T-helper 1 cell treated with Interleukin-12 subunit alpha and Interleukin-12 subunit beta and Interleukin-4 antibody, amounts not matched to agents 30 μg/mL and 1 μg/mL, for 36 hours (primary cell): ENCODE measurements around the gene SLC16A5.
A peak's percentile ranks its signal among the peaks of the same experiment; 100 is the strongest.
"Not testable (repeated sequence)": the region's sequence is repeated elsewhere in the genome, so short reads cannot be mapped to it uniquely, and the experiment has no call there.

ENCODE experiments used
- H3K27ac Mint-ChIP-seq: one replicate; pipeline ENCODE4 v1.8.0; 2021; ENCODE audit warnings: mild to moderate bottlenecking, mixed read lengths
- H3K27me3 Mint-ChIP-seq: one replicate; pipeline ENCODE4 v1.8.0; 2021; ENCODE audit warnings: low read depth, mixed read lengths
- H3K36me3 Mint-ChIP-seq: one replicate; pipeline ENCODE4 v1.8.0; 2021; ENCODE audit warnings: low read depth, mixed read lengths
- H3K4me1 Mint-ChIP-seq: one replicate; pipeline ENCODE4 v1.8.0; 2021; ENCODE audit warnings: low read depth, mixed read lengths
- H3K4me3 Mint-ChIP-seq: one replicate; pipeline ENCODE4 v1.8.0; 2021; ENCODE audit warnings: mild to moderate bottlenecking, moderate library complexity, mixed read lengths
- H3K9me3 Mint-ChIP-seq: one replicate; pipeline ENCODE4 v1.8.0; 2021; ENCODE audit warnings: mixed read lengths

The SLC16A5 gene

DNA sequence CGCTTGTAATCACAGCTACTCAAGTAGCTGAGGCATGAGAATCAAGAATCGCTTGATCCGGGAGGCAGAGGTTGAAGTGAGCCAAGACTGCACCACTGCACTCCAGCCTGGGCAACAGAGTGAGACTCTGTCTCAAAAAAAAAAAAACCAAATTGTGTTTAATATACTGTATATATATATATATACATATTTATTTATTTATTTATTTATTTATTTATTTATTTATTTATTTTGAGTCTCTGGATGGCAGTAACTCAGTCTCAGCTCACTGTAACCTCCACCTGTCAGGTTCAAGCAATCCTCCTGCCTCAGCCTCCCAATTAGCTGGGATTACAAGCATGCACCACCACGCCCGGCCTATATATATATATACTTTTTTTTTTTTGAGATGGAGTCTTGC lies 14.8 kb upstream of the SLC16A5 start:
- not testable (repeated sequence) for H3K27ac Mint-ChIP-seq, H3K4me3 Mint-ChIP-seq, H3K36me3 Mint-ChIP-seq, H3K4me1 Mint-ChIP-seq, H3K27me3 Mint-ChIP-seq, H3K9me3 Mint-ChIP-seq

DNA sequence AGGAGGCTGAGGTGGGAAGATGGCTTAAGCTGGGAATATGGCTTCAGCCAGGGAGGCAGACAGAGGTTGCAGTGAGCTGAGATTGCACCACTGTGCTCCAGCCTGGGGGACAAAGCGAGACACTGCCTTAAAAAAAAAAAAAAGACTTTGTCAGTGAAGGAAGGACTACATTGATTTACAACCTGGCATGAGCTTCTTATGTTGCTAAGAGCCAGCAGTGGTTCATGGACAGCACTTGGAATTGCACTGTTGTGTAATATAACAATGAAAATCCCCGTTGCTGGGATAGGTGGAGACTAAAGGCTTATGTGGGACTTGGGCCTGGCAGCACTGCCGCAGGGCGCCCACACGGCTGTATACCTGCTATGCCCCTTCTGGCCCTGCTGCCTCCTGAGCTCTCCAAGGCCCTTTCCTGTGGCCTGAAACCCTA lies 14.1 kb upstream of the SLC16A5 start:
- no peaks in the 10 kb centered on the region for H3K36me3 Mint-ChIP-seq
- no peak overlapping the region for H3K27ac Mint-ChIP-seq
- H3K27me3 Mint-ChIP-seq, result no peaks in the 10 kb centered on the region
- no peak overlapping the region for H3K4me3 Mint-ChIP-seq
- no peaks in the 10 kb centered on the region for H3K9me3 Mint-ChIP-seq
- peaks cover 7% of the 10 kb centered on the region for H3K4me1 Mint-ChIP-seq

DNA sequence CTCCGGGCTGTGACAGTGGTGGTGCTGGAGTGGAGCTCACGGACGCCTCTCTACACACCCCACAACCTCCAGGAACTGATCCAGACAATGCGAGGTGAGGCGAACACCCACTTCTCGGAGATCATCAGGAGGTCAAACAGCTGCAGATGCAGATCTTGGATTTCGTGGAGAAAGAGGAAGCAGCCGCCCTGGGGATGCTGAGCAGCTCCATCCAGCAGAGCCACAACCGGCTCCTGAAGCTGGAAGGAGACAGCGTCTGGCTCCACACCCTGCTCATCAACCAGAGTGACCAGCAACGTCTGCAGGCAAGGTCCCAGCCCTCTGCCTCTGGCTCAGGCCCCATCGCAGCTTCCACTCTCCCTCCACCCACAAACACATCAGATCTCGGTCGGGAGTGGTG lies 13.2 kb upstream of the SLC16A5 start:
- Mint-ChIP-seq H3K27me3 (no peaks in the 10 kb centered on the region), H3K36me3 (no peaks in the 10 kb centered on the region), H3K9me3 (no peaks in the 10 kb centered on the region), H3K4me3 (no peak overlapping the region), H3K27ac (no peak overlapping the region), H3K4me1 (peaks cover 9% of the 10 kb centered on the region)

DNA sequence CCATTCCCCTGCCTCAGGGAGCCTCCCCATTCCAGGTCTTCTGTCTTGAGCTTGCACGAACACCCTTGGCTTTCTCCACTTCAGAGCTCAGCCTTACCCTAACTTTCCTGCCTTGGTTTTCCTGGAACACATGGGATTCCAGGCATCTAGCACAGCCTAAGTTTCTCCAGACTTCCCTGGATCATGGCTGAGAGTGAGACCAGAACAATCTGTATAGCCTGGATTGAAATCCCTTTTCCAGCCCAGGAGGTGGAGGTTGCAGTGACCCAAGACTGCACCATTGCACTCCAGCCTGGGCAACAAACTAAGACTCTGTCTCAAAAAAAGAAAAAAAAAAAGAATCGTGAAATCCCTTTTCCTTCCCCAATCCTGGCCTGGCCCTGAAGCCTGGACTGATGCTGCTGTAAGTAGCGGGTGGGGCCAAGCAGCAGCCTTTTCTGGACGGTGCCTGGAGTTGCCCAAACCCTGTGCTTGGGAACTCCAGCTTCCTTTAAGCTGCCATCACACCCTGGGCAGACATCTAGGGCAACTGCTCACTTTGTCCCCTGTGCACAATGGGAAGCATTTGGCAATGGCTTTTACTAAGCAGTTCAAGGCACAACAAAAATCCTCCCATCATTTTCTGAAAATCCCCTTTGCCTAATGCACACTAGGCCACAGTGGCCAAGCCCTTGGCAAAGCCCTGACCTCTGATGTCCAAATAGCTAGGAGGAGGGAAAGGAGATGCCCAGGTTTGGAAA lies 12.0 kb upstream of the SLC16A5 start:
- Mint-ChIP-seq H3K27ac (no peak overlapping the region), H3K4me3 (no peak overlapping the region), H3K4me1 (peaks cover 7% of the 10 kb centered on the region), H3K36me3 (no peaks in the 10 kb centered on the region), H3K27me3 (no peaks in the 10 kb centered on the region), H3K9me3 (no peaks in the 10 kb centered on the region)

DNA sequence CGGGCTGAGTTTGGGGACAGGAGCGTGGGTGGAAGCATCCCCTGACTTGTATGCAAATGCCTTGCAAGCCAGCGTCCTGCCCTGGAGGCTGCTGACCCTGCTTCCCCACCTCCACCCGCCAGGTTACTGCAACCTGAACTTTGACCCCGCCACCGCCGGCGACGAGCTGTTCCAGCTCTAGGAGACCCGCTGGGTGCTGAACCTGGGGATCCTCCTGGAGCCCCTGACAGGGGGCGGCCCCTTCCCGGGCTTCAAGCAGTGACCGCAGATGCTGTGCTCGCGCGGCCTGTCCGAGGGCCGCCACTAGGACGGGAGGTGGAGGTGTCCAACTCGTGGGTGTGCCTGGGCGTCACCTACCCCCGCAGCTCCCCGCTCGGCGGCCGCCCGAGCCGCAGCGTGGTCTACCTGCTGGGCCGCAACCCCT lies 10.7 kb upstream of the SLC16A5 start:
- peak overlapping the region; percentile 44 for H3K4me3 Mint-ChIP-seq
- no peaks in the 10 kb centered on the region for H3K36me3 Mint-ChIP-seq
- H3K27ac Mint-ChIP-seq, result no peak overlapping the region
- no peaks in the 10 kb centered on the region for H3K27me3 Mint-ChIP-seq
- H3K4me1 Mint-ChIP-seq, result peaks cover 7% of the 10 kb centered on the region
- H3K9me3 Mint-ChIP-seq, result no peaks in the 10 kb centered on the region

DNA sequence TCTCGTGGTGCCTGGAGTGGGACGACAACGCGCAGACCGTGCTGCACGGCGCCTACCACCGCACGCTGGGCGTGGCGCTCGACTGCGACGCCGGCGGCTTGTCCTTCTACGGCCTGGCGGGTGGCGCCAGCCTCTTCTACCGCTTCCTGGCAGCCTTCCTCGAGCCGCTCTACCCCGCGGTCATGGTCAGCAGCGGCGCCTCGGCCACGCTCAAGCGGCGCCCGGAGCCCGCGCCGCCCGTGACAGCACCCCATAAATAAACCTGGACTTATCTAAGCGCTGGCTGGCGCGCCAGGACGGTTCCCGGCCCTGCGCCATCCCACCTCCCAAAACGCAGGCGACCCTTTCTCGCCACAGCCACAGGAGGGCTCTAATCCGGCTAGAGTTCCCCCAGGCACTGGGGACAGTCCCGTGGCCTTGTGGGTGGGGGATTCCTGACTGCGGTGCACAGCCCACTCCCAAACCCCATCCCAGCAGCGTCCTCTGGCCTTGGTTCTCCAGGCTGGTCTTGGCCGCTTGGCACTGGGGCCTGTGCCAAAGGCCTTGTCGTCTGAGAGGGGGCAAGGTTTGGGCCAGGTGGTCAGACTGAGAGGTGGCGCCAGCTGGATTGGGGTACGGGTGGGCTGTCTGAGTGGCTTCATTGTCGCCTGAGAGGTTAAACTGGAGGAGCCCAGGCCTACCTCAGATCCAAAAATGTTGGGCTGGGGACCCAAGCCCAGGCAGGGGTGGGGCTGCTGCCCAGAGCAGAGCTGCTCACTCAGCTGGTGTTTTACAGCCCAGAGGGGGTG lies 10.1 kb upstream of the SLC16A5 start:
- Mint-ChIP-seq H3K4me3 (peak overlapping the region; percentile 44), H3K9me3 (no peaks in the 10 kb centered on the region), H3K27me3 (no peaks in the 10 kb centered on the region), H3K27ac (no peak overlapping the region), H3K4me1 (peaks cover 7% of the 10 kb centered on the region), H3K36me3 (no peaks in the 10 kb centered on the region)

DNA sequence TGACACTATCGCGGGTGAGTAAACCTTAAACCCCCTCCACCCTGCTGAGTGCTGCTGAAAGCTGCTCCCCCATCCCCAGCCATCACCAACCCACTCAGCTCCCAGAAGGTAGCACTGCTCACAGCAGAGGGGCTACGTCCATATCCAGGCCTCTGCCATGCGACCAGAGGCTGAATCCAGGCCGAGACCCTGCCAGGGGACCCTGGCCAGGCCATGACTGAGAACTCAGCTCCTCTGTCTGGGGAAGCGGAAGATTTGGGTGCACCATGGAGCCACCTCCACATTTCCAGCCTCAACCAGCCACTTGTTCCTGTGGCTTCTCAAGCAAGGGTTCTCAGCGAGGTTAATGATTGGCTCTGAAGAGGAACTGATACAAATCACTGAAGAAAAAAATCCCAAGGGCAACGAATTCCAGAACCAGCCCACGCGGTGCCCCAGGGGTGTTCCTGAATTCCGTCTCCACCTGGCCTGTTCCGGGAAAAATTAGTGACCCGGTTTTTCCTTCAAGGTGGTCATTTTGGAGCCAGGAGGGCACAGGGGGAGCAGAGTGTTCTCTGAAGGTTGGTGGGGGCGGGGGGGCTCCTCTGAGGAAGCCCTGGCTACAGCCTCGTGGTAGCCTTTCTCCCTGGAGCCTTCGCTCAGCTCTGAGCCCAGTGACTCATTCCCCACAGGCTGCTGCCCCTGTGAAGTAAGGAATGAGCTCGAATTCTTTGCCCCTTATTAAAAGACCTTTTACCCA lies 9.3 kb upstream of the SLC16A5 start:
- Mint-ChIP-seq H3K36me3 (no peaks in the 10 kb centered on the region), H3K27ac (peak overlapping the region; percentile 59), H3K9me3 (no peaks in the 10 kb centered on the region), H3K4me3 (no peak overlapping the region), H3K27me3 (no peaks in the 10 kb centered on the region), H3K4me1 (peaks cover 7% of the 10 kb centered on the region)

DNA sequence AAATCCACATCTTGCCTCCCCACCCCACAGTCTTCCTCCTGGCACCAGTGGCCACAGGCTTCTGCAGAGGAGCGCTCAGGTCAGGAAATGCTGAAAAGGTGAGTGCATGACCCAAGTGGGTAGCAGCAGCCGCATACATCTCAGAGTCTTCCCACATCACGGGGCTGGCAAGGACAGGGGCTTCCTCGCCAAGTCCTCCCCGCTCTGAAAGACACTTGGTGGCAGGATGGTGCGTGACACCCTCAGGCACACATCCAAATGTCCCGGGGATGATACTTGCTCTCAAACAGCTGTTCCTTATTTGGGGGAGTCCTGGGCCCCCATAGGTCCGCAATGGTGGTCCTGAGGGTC lies 8.8 kb upstream of the SLC16A5 start:
- Mint-ChIP-seq H3K27me3 (no peaks in the 10 kb centered on the region), H3K4me3 (no peak overlapping the region), H3K36me3 (no peaks in the 10 kb centered on the region), H3K9me3 (no peaks in the 10 kb centered on the region), H3K4me1 (peaks cover 7% of the 10 kb centered on the region), H3K27ac (peak overlapping the region; percentile 59)

DNA sequence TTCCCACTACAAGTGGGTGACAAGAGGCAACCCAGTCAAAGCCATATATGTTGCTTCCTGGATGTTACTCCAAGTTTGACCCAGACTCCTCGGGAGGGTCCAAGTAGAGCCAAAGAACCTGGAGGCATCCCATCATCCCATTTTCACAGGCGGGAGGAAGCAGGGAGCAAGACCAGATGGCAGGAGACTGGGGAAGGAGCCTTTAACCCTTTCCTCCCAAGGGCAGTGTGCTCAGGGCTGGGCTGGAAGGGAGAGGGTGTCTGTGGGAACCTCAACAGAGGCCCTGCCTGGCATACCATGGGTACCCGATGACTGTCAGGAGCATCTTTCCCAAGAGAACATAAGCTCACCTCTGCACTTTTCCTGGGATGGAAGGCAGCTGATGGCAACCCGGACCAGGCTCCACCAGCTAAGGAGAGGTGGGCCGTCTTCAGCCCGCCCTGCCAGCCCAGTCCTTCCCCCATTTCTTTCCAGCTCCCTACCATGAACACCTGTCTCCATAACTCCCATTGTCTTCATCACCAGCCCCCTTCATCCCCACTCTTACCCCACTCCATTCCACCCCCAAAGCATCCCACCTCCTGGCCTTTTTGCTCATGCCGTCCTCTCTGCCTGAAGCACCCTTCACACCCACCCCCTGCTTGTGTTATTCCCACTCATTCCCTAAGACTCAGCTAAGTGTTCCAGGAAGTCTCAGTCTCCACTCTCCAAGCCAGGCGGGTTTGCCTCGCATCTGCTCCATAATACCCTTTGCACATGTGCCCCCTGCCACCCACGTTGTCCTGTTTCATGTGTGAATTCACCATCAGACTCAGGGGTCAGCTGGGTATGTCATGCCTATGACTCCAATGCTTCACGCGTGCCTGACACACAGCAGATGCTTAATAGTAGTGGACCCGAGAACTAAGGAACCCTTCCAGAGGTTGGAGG lies 5.9 kb upstream of the SLC16A5 start:
- no peaks in the 10 kb centered on the region for H3K9me3 Mint-ChIP-seq
- peaks cover 17% of the 10 kb centered on the region for H3K4me1 Mint-ChIP-seq
- no peak overlapping the region for H3K27ac Mint-ChIP-seq
- no peaks in the 10 kb centered on the region for H3K27me3 Mint-ChIP-seq
- H3K36me3 Mint-ChIP-seq, result no peaks in the 10 kb centered on the region
- H3K4me3 Mint-ChIP-seq, result no peak overlapping the region

DNA sequence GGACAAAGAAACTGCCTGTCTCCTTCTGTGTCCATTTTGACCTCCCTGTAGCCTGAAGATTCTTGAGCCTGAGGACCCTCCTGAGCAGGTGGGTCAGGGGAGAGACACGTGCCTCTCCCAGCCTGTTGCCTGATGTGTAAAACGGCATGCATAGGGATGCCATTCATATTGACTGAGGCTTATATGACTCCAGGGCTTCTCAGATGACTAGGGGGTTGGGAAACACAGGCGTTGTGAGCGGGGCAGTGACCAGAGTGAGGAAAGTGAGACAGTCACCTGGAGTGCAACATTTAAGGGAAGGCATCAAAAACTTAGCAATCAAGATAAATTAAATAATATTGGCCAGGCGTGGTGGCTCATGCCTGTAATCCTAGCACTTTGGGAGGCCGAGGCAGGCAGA lies 5.1 kb upstream of the SLC16A5 start:
- Mint-ChIP-seq H3K27me3 (no peaks in the 10 kb centered on the region), H3K4me1 (peaks cover 19% of the 10 kb centered on the region), H3K27ac (no peak overlapping the region), H3K4me3 (no peak overlapping the region), H3K9me3 (no peaks in the 10 kb centered on the region), H3K36me3 (no peaks in the 10 kb centered on the region)

DNA sequence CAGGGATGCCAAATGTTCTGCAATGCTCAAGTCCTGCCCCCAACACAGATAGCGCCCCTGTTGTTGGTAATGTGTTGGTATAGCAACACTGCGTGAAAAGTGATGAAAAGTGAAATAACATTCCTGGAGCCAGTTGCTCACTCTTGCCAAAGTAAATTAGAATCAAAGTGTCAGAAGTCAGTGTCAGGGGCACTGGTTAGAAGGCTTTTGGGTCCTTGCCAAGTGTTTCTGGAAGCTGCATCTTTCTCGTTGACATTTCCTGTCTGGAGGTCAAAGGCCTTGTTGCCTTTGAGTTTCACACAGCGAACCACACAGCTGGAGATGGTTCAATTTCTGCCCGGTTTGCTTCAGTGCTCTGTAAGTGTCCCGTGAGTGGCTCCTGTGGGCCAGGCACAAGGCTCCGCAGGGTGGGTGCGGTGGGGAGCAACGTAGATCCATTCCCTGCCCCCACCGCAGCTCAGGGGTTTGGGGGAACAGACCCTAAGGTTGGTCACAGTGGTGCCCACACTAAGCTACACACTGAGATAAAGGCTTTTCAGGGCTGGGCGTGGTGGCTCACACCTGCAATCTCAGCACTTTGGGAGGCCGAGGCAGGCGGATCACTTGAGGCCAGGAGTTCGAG lies 3.6 kb upstream of the SLC16A5 start:
- no peaks in the 10 kb centered on the region for H3K9me3 Mint-ChIP-seq
- H3K36me3 Mint-ChIP-seq, result no peaks in the 10 kb centered on the region
- H3K4me3 Mint-ChIP-seq, result no peak overlapping the region
- H3K4me1 Mint-ChIP-seq, result peaks cover 19% of the 10 kb centered on the region
- H3K27ac Mint-ChIP-seq, result no peak overlapping the region
- H3K27me3 Mint-ChIP-seq, result no peaks in the 10 kb centered on the region

DNA sequence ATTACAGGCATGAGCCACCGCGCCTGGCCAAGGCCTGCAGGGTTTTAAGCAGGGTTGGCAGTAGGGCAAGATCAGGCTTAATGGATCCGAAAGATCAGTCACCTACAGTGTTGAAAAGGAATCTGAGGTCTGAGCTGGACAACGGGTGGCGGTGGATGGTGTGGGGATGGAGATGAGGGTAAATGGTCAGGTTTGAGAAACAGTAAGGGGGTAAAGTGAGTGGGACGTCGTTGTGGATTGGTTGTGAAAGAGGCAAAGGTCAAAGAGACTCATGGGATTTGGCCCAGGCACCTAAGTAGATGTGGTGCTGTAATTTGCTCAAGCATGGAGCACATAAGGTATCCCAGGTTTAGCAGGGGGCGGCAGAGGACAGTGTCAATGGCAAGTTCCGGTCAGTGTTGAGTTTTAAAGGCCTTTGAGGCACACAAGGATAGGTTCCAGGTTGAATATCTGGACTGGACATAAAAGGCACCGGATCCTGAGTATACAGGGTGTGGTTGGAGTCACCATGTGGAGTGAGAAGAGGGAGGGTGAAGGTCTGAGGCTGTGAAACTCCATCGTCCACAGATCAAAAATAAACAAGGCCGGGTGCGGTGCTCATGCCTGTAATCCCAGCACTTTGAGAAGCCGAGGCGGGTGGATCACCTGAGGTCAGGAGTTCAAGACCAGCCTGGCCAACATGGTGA lies 1.1 kb upstream of the SLC16A5 start:
- no peaks in the 10 kb centered on the region for H3K9me3 Mint-ChIP-seq
- peak overlapping the region; percentile 66 for H3K27ac Mint-ChIP-seq
- peaks cover 28% of the 10 kb centered on the region for H3K4me1 Mint-ChIP-seq
- H3K27me3 Mint-ChIP-seq, result no peaks in the 10 kb centered on the region
- H3K36me3 Mint-ChIP-seq, result no peaks in the 10 kb centered on the region
- H3K4me3 Mint-ChIP-seq, result peak overlapping the region; percentile 45

DNA sequence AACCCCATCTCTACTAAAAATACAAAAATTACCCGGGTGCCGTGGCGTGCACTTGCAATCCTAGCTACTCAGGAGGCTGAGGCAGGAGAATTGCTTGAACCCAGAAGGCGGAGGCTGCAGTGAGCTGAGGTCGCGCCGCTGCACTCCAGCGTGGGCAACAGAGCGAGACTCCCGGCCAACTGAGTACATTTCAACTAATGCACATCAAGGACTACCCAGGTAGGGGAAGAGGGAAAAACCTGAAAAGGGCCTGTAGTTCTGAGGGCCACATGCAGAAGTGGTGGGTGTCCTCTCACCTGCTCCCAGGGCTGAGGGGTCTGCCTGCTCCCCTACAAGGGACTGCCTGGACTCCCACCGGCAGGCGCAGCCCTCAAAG lies 584 bp upstream of the SLC16A5 start:
- Mint-ChIP-seq H3K36me3 (no peaks in the 10 kb centered on the region), H3K9me3 (no peaks in the 10 kb centered on the region), H3K4me1 (peaks cover 31% of the 10 kb centered on the region), H3K27me3 (no peaks in the 10 kb centered on the region), H3K27ac (peak overlapping the region; percentile 53), H3K4me3 (peak overlapping the region; percentile 69)
